ENCODE data around the gene SCGN. TPM values are rescaled to one million over a fixed set of nuclear protein-coding genes. Genes with fewer than 3 reads are reported as not detected.

SCGN gene
- total RNA-seq, 1 experiment from 2014 or later = not detected

- TF ChIP-seq PREB (CRISPR knock-in tag; IDR thresholded peaks at IDR 0.05; ENCODE audit: borderline replicate concordance) (no peak), PRRX2 (CRISPR knock-in tag; IDR thresholded peaks at IDR 0.05) (no peak), AFF4 (CRISPR knock-in tag; IDR thresholded peaks at IDR 0.05; ENCODE audit: borderline replicate concordance) (no peak), E2F1 (CRISPR knock-in tag; IDR thresholded peaks at IDR 0.05) (no peak), ZNF671 (CRISPR knock-in tag; IDR thresholded peaks at IDR 0.05) (no peak), ETV6 (CRISPR knock-in tag; IDR thresholded peaks at IDR 0.05) (no peak), TEAD4 (CRISPR knock-in tag; IDR thresholded peaks at IDR 0.05) (no peak)
Observed at GRCh38 chr6:25615471-25615870, 36.5 kb upstream of the SCGN start (continued).

- CTCF ChIA-PET = interaction anchor here (0.7 to 1.3 kb wide), 4 partner anchors 52 to 395 kb away, joined by 3 read pairs; no protein-coding TSS in a partner anchor
- H3K4me3 Mint-ChIP-seq = no peak overlapping the region
- H3K36me3 Mint-ChIP-seq = 0 out of 2 replicates have a peak, but pooled peaks cover 3% of the 10 kb centered on the region
- no peaks in the 10 kb centered on the region for H3K27me3 Mint-ChIP-seq (ENCODE audit: low read depth)
- ATAC-seq (no peak), DNase-seq (ENCODE audit: low spot score) (no peak)
- POLR2A ChIA-PET = no interaction called here
- peaks cover 7% of the 10 kb centered on the region for H3K4me1 Mint-ChIP-seq
- H3K9me3 Mint-ChIP-seq = no peaks in the 10 kb centered on the region
- H3K27ac Mint-ChIP-seq = no peak overlapping the region
- no peak for TF ChIP-seq SMAD4 (CRISPR knock-in tag; IDR thresholded peaks at IDR 0.05)
- no peak for TF ChIP-seq FOXP1 (CRISPR knock-in tag; IDR thresholded peaks at IDR 0.05; ENCODE audit: borderline replicate concordance)
Observed at GRCh38 chr6:25617997-25618396, 34.0 kb upstream of the SCGN start.

- ATAC-seq = no peak
- Mint-ChIP-seq H3K27me3 (ENCODE audit: low read depth) (no peaks in the 10 kb centered on the region), H3K4me1 (peaks cover 19% of the 10 kb centered on the region), H3K4me3 (no peak overlapping the region), H3K27ac (no peak overlapping the region), H3K36me3 (0 out of 2 replicates have a peak, but pooled peaks cover 3% of the 10 kb centered on the region), H3K9me3 (no peaks in the 10 kb centered on the region)
- DNase-seq (ENCODE audit: low spot score) = no peak
- ChIA-PET POLR2A (no interaction called here), CTCF (no interaction called here)
- TF ChIP-seq FOXP4 (CRISPR knock-in tag; IDR thresholded peaks at IDR 0.05) = no peak
- TF ChIP-seq ARID4B (CRISPR knock-in tag; IDR thresholded peaks at IDR 0.05; ENCODE audit: borderline replicate concordance) = no peak
- no peak for TF ChIP-seq KAT7 (CRISPR knock-in tag; IDR thresholded peaks at IDR 0.05; ENCODE audit: borderline replicate concordance)
- no peak for TF ChIP-seq TEAD4 (CRISPR knock-in tag; IDR thresholded peaks at IDR 0.05)
- TF ChIP-seq SP1 (CRISPR knock-in tag; conservative IDR thresholded peaks at IDR 0.05) = no peak
- TF ChIP-seq RORB (CRISPR knock-in tag; IDR thresholded peaks at IDR 0.05) = no peak
- no peak for TF ChIP-seq STAT6 (CRISPR knock-in tag; conservative IDR thresholded peaks at IDR 0.05; ENCODE audit: low read depth)
- no peak for TF ChIP-seq TEAD1 (CRISPR knock-in tag; IDR thresholded peaks at IDR 0.05)
Observed at GRCh38 chr6:25619217-25619616, 32.8 kb upstream of the SCGN start.
